GM12878 (cell line): ENCODE data around the gene TMEM9B. TPM values are rescaled to one million over a fixed set of nuclear protein-coding genes. Genes with fewer than 3 reads are reported as not detected.

ENCODE experiments used
- ATAC-seq: fragments of 200-7000 bp; cut with Tn5 transposase; 3 replicates; pipeline ENCODE4 v1.9.1; 2020; ENCODE audit warnings: mild to moderate bottlenecking, moderate library complexity
- BruUV-seq: library from RNA; stranded (reverse); fragments of 400-500 nt; replicated peaks from 2 replicates; lab custom pipeline; 2021; lab: Mats Ljungman, UMichigan
- CTCF ChIA-PET: fragments of 300-600 bp; sonication (Branson Sonifier 250); formaldehyde crosslinking; extraction: SDS; loops from one replicate; lab custom pipeline; 2021; ENCODE audit warnings: inconsistent platforms; lab: Yijun Ruan, JAX
- POLR2A ChIA-PET: fragments of 350-600 bp; formaldehyde crosslinking; extraction: SDS; loops from one replicate; lab custom pipeline; 2021; ENCODE audit warnings: inconsistent platforms; lab: Charles Lee
- RAD21 ChIA-PET: fragments of 300-600 bp; sonication (Branson Sonifier 250); formaldehyde crosslinking; loops from one replicate; lab custom pipeline; 2023; ENCODE audit warnings: antibody characterized with exemption; ENCODE audit not compliant: unreplicated experiment; lab: Charles Lee
- SMC1A ChIA-PET: fragments of 300-600 bp; sonication (Branson Sonifier 250); formaldehyde crosslinking; loops from one replicate; lab custom pipeline; 2023; ENCODE audit not compliant: unreplicated experiment, uncharacterized antibody; lab: Charles Lee
- DNase-seq: peaks from one replicate; pipeline ENCODE4 v3.0.0-alpha.2; 2011; ENCODE audit warnings: low read depth, low spot score
- FAIRE-seq: peaks from 3 replicates; lab custom pipeline; 2011; peaks lifted over from hg19 to GRCh38; lab: Jason Lieb, UNC
- H2AFZ ChIP-seq: 2 replicates; pipeline ENCODE4 v1.6.0; 2011; ENCODE audit warnings: low read depth, low read length, control low read depth; ENCODE audit not compliant: control insufficient read depth
- H3K27ac ChIP-seq: 2 replicates; pipeline ENCODE4 v1.5.1; 2011; ENCODE audit warnings: control low read depth; ENCODE audit not compliant: control insufficient read depth, insufficient read depth
- H3K27me3 ChIP-seq, 2 experiments: replicated peaks in 1 of 2; 2 replicates each; pipeline versions ENCODE4 v1.6.0 to v1.6.1; 2011; ENCODE audit warnings: low read length in 1 of 2; ENCODE audit not compliant: control insufficient read depth in 2 of 2, insufficient read depth in 2 of 2
- H3K36me3 ChIP-seq, 2 experiments: 2 replicates each; pipeline ENCODE4 v1.5.1; 2011; ENCODE audit warnings: low read length in 1 of 2; ENCODE audit not compliant: control insufficient read depth in 2 of 2, insufficient read depth in 2 of 2
- H3K4me1 ChIP-seq: 2 replicates; pipeline ENCODE4 v1.6.1; 2011; ENCODE audit warnings: mild to moderate bottlenecking, low read length, moderate library complexity, mixed read lengths; ENCODE audit not compliant: control insufficient read depth, insufficient read depth
- H3K4me2 ChIP-seq: 2 replicates; pipeline ENCODE4 v1.6.0; 2011; ENCODE audit warnings: control low read depth; ENCODE audit not compliant: control insufficient read depth, insufficient read depth
- H3K4me3 ChIP-seq: fragments of 200-600 bp; sonication (generic); 2 replicates; pipeline ENCODE4 v1.5.1; 2016
- H3K79me2 ChIP-seq: 2 replicates; pipeline ENCODE4 v1.6.0; 2011; ENCODE audit warnings: low read length; ENCODE audit not compliant: control insufficient read depth, insufficient read depth
- H3K9ac ChIP-seq: 2 replicates; pipeline ENCODE4 v1.8.0; 2011; ENCODE audit warnings: low read length, control low read depth, mixed read lengths; ENCODE audit not compliant: control insufficient read depth, insufficient read depth
- H3K9me3 ChIP-seq: replicated peaks from 3 replicates; pipeline ENCODE4 v1.5.1; 2011; ENCODE audit warnings: mild to moderate bottlenecking, low read length; ENCODE audit not compliant: control insufficient read depth, insufficient read depth
- H4K20me1 ChIP-seq: 2 replicates; pipeline ENCODE4 v1.6.0; 2011; ENCODE audit not compliant: control insufficient read depth, insufficient read depth
- BHLHE40 ChIP-seq, 2 experiments: fragments of 450-650 bp in 1 of 2; IDR thresholded peaks; 2 replicates each; pipeline ENCODE4 v1.6.1; 2011 to 2017; ENCODE audit warnings: low read depth in 2 of 2, borderline replicate concordance in 1 of 2, improper control_type of control experiment in 1 of 2, low read length in 1 of 2, mild to moderate bottlenecking in 1 of 2
- CHD2 ChIP-seq: IDR thresholded peaks from 2 replicates; pipeline ENCODE4 v1.6.1; 2011; ENCODE audit warnings: low read depth, low read length, improper control_type of control experiment, borderline replicate concordance
- CREM ChIP-seq: IDR thresholded peaks from 2 replicates; pipeline ENCODE4 v1.6.1; 2014; ENCODE audit warnings: antibody characterized with exemption, low read depth
- CUX1 ChIP-seq: IDR thresholded peaks from 2 replicates; pipeline ENCODE4 v1.6.1; 2012; ENCODE audit warnings: improper control_type of control experiment, low read depth, low read length; ENCODE audit not compliant: insufficient replicate concordance
- DPF2 ChIP-seq: fragments of 450-650 bp; IDR thresholded peaks from 2 replicates; pipeline ENCODE4 v1.6.1; 2017; ENCODE audit warnings: mild to moderate bottlenecking
- EP300 ChIP-seq, 2 experiments: fragments of 150-350 bp in 1 of 2; IDR thresholded peaks; 2 replicates each; pipeline ENCODE4 v1.6.1; 2011 to 2012; ENCODE audit warnings: low read depth in 2 of 2, low read length in 2 of 2, borderline replicate concordance in 1 of 2, improper control_type of control experiment in 1 of 2, inconsistent platforms in 1 of 2; ENCODE audit not compliant: control insufficient read depth in 1 of 2
- MEF2B ChIP-seq: fragments of 450-650 bp; IDR thresholded peaks from 2 replicates; pipeline ENCODE4 v1.6.1; 2018; ENCODE audit warnings: mild to moderate bottlenecking, moderate library complexity; ENCODE audit not compliant: partially characterized antibody, poor library complexity, severe bottlenecking
- NRF1 ChIP-seq: conservative IDR thresholded peaks from 2 replicates; pipeline ENCODE4 v1.6.1; 2011; ENCODE audit warnings: mild to moderate bottlenecking, low read depth, low read length, improper control_type of control experiment
- RUNX3 ChIP-seq: IDR thresholded peaks from 2 replicates; pipeline ENCODE4 v1.6.1; 2012; ENCODE audit warnings: low read length, inconsistent platforms
- SMARCA5 ChIP-seq: fragments of 450-650 bp; IDR thresholded peaks from 2 replicates; pipeline ENCODE4 v1.6.1; 2017; ENCODE audit warnings: mild to moderate bottlenecking
- SRF ChIP-seq, 2 experiments: IDR thresholded peaks; 2 replicates each; pipeline ENCODE4 v1.6.1; 2011; ENCODE audit warnings: low read depth in 2 of 2, low read length in 2 of 2, mild to moderate bottlenecking in 1 of 2, moderate library complexity in 1 of 2
- SUPT20H ChIP-seq: IDR thresholded peaks from 2 replicates; pipeline ENCODE4 v1.6.1; 2011; ENCODE audit warnings: low read depth, mild to moderate bottlenecking, low read length, moderate library complexity, borderline replicate concordance; ENCODE audit not compliant: control insufficient read depth
- TARDBP ChIP-seq: IDR thresholded peaks from 2 replicates; pipeline ENCODE4 v1.6.1; 2016; ENCODE audit warnings: borderline replicate concordance
- ZNF207 ChIP-seq: fragments of 450-650 bp; IDR thresholded peaks from 2 replicates; pipeline ENCODE4 v1.6.1; 2014; ENCODE audit warnings: antibody characterized with exemption, mild to moderate bottlenecking, borderline replicate concordance
- ZZZ3 ChIP-seq: IDR thresholded peaks from 2 replicates; pipeline ENCODE4 v1.6.1; 2011; ENCODE audit warnings: low read depth; ENCODE audit not compliant: control insufficient read depth, insufficient read length
- WGBS: methylation state at CpG from one replicate; pipeline ENCODE4 v1.1.6; 2016; ENCODE audit warnings: low lambda C conversion rate; ENCODE audit not compliant: insufficient replicate concordance, insufficient coverage; ENCODE audit errors: missing lambda C conversion rate; 5-methylcytosine and 5-hydroxymethylcytosine counted together
- in situ Hi-C: fragments of 300-500 bp; cut with MboI; formaldehyde crosslinking; loops from 9 replicates; pipeline ENCODE4 v1.14.3; 2018; ENCODE audit warnings: mixed read lengths
- intact Hi-C: fragments of 100-400 bp; cut with micrococcal nuclease; formaldehyde crosslinking; loops from one replicate; pipeline ENCODE4 v1.14.2; 2022; ENCODE audit not compliant: unreplicated experiment
- polyA plus RNA-seq, 11 experiments: library from polyadenylated mRNA; depleted of rRNA in 4 of 11; unstranded in 6 of 11; stranded (reverse) in 5 of 11; fragments of >200 nt; fragmentation: Nextera tagmentation in 4 of 11; fragmentation: Illumina TruSeq in 1 of 11; extraction: Ambion mirVana in 4 of 11; extraction: Trizol in 1 of 11; gene quantifications; 1 replicate in 1 of 11; 2 replicates in 10 of 11; pipeline versions ENCODE4 v1.2.1 to v1.2.3, GENCODE V29; 2011 to 2016; ENCODE audit warnings: inconsistent platforms in 2 of 11, missing spikeins in 2 of 11, low read depth in 1 of 11
- total RNA-seq, 4 experiments: library from RNA; depleted of rRNA in 3 of 4; stranded (reverse); fragments of >200 nt in 3 of 4; fragmentation: Illumina TruSeq in 1 of 4; extraction: Trizol in 1 of 4; gene quantifications; 2 replicates each; pipeline versions ENCODE4 v1.2.1 to v1.2.3, GENCODE V29; 2013 to 2021

TMEM9B gene
- total and polyA plus RNA-seq, 10 of the 15 experiments (the other 5 are each of a cell fraction or from before 2014, with no cell fraction given): 11.5 to 54.0 (median 30.0) TPM

- TF ChIP-seq CREM: no peak
These were observed 19.3 kb upstream of the TMEM9B start (continued) for GRCh38 chr11:8983552-8983951.

DNA sequence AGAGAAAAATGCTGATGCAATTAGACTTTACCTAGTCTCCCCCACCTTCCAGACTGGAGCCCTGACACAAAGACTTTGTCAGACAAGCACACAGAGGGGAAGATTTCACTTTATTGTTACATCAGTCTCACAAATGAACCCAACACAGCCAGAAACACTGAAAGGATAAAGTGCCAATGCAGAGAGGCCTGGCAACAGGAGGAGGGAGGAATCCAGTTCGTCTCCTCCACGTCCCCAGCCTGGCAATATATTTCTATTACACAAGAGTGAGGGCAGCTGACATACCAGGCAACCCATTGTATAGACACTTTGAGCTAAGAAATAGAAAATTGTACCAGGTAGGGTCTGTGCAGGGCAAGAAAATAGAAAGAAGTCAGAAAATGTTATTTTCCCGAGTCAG lies 16.2 kb upstream of the TMEM9B start:
- Histone ChIP-seq H3K9ac (no peak overlapping the region), H3K4me3 (no peak overlapping the region), H3K27me3 (no peaks in the 10 kb centered on the region)
- ATAC-seq (no peak), FAIRE-seq (no peak), DNase-seq (no peak)
- RAD21 ChIA-PET: no interaction called here
- CTCF ChIA-PET: interaction anchor here (1.0 kb wide), 1 partner anchor 21 kb away, joined by 3 read pairs; no protein-coding TSS in a partner anchor
- SMC1A ChIA-PET: interaction anchor here (1.5 kb wide), 1 partner anchor 15 kb away, joined by 3 read pairs; no protein-coding TSS in a partner anchor
- TF ChIP-seq ZZZ3: no peak
- TF ChIP-seq SUPT20H: no peak
- no peak for TF ChIP-seq RUNX3
- TF ChIP-seq SMARCA5: no peak
- no peak for TF ChIP-seq CUX1
- no peak for TF ChIP-seq MEF2B
- no peak for TF ChIP-seq ZNF207
- TF ChIP-seq NRF1: no peak
- TF ChIP-seq SRF (IDR thresholded peaks at IDR 0.05; ENCODE audit: low read depth in 2 of 2, low read length in 2 of 2): no peak
- TF ChIP-seq CHD2: no peak
- TF ChIP-seq EP300 (IDR thresholded peaks at IDR 0.05; ENCODE audit: borderline replicate concordance in 1 of 2, control insufficient read depth in 1 of 2, low read depth in 2 of 2, low read length in 2 of 2): no peak
- TF ChIP-seq BHLHE40 (IDR thresholded peaks at IDR 0.05; ENCODE audit: borderline replicate concordance in 1 of 2, low read depth in 2 of 2, low read length in 1 of 2): no peak
- no peak for TF ChIP-seq DPF2
- TF ChIP-seq TARDBP: no peak
- TF ChIP-seq, all 136 proteins: peak for 0
- WGBS: 55% methylated on average over 3 of the region's 3 CpGs
- Histone ChIP-seq H3K9me3 (no peaks in the 10 kb centered on the region), H2AFZ (no peak overlapping the region), H3K27ac (no peak overlapping the region), H3K4me2 (no peak overlapping the region), H3K36me3 (no peaks in the 10 kb centered on the region), H4K20me1 (no peaks in the 10 kb centered on the region), H3K79me2 (no peaks in the 10 kb centered on the region), H3K4me1 (no peaks in the 10 kb centered on the region)
- BruUV-seq: no TSS peak
- POLR2A ChIA-PET: interaction anchor here (0.6 kb wide), 1 partner anchor 366 kb away, joined by 3 read pairs; no protein-coding TSS in a partner anchor
- intact Hi-C loops: no loop called here
- in situ Hi-C loops: no loop called here
